Medulla oblongata (tissue), 1 donor: ENCODE measurements around the gene TOM1L2.

Experiments
- DNase-seq: peaks from one replicate; pipeline ENCODE4 v3.0.0-alpha.2; 2015; ENCODE audit errors: extremely low spot score

Gene TOM1L2

DNA sequence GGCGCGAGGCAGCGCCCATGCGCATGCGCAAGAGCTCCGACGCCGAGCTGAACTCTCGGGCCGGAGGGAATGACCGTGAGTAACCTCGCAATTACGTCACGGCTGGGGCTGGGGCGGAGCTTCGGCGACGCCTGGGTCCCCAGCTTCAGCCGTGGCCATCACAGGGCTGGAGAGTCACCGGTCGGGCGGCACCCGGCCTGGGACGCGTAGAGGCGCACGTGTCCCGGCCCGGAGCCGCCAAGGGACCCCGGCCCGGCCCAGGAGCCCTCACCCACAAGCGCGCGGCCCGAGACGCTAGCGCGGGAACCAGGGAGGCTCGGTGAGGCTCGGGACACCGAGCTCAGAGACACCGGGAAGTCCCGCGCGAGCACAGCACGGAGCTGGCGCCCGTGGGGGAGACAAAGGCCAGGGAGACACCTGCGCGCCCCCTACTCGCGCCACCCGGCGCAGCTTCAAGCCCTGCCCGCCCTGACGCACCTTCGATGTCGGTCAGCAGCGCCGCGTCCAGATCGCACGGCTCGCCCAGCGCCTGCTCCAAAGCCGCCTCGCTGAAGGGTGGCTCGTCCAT, 135.9 kb downstream of the TOM1L2 start:
- peak; percentile 99 for DNase-seq

DNA sequence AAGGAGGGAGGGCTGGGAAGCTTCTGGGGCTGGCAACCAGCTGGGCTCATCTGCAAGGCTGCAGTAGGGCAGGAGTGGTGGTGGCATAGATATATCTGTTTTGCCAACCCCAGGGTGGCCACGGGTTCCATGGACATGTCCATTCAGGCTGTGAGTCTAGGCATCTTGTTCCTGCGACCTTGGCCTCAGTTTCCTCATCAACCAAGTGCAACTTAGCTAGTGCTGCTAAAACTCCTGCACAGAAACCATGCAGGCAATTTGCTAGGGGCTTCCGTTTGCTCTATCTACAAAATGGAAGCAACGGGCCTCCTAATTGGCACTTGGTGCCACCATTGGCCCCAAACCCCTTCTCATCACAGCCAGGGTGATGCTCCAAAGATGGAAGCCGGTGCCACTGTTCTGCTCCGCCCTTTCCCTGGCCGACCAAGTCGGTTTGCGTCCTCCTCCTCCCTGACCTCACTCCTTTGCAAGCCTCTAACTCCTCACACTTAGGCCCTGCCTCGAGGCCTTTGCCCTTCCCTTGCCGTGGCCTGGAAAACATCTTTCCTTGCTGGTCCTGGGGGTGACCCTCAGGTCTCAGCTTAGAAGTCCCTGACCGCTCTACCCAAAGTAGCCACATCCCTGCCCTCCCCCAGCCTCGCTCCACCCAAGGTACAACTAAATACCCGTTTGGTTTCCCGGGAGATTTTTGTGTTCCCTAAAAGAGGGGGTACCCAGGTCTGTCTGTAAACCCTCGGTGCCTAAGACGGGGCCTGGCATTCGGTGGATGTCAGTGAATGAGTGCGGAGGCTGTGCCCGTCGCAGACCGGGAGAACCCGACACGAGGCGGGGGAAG, 136.6 kb downstream of the TOM1L2 start:
- no peak for DNase-seq

DNA sequence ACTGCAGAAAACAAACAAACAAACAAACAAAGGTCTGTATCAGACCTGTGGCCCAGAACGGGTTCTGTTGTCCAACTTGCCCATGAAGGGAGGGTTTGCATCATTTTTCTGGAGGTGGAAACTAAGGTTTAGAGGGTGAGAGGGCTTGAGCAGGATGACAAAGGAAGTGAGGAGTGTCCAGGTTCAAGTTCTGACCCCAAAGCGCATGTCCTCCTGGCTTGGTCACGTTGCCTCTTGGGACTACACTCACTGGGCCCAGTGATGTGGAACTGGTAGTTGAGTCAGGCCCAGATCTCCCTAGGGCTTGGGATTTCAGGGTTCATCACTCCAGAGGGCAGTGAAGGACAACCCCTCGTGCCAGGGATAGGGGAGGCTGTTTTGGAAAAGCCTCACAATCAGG, 137.2 kb downstream of the TOM1L2 start:
- DNase-seq: no peak

DNA sequence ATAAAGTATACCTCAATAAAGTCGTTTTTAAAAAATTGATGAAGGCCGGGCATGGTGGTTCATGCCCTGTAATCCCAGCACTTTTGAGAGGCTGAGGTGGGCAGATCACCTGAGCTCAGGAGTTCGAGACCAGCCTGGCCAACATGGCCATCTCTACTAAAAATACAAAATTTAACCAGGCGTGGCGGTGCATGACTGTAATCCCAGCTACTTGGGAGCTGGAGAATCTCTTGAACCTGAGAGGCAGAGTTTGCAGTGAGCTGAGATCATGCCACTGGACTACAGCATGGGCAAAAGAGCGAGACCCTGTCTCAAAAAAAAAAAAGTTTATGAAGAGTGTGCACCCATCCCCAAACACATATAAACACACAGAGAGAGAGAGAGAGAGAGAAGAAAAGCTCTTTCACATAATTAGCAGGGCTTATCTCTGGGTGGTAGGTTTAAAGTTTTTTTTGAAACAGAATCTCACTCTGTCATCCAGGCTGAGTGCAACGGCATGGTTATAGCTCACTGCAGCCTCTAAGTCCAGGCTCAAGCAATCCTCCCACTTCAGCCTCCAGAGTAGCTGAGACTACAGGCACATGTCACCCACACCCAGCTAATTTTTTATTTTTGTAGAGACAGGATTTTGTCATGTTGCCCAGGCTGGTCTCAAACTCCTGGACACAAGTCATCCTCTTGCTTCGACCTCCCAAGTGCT, 138.4 kb downstream of the TOM1L2 start:
- no peak for DNase-seq

DNA sequence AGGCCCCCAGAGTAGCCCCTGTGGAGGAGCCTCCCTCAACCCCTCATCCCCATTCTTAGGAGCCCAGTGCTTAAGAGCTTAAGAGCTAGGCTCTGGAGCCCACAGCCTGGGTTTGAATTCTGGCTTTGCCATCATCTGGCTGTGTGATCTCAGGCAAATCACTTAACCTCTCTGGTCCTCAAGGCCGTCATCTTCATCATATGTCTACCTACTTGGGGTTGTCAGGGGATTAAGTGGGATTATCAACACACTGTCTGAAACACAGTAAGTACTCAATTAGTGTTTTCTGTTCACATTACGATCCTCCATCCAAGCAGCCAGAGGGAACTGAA, 140.2 kb downstream of the TOM1L2 start:
- DNase-seq: no peak

DNA sequence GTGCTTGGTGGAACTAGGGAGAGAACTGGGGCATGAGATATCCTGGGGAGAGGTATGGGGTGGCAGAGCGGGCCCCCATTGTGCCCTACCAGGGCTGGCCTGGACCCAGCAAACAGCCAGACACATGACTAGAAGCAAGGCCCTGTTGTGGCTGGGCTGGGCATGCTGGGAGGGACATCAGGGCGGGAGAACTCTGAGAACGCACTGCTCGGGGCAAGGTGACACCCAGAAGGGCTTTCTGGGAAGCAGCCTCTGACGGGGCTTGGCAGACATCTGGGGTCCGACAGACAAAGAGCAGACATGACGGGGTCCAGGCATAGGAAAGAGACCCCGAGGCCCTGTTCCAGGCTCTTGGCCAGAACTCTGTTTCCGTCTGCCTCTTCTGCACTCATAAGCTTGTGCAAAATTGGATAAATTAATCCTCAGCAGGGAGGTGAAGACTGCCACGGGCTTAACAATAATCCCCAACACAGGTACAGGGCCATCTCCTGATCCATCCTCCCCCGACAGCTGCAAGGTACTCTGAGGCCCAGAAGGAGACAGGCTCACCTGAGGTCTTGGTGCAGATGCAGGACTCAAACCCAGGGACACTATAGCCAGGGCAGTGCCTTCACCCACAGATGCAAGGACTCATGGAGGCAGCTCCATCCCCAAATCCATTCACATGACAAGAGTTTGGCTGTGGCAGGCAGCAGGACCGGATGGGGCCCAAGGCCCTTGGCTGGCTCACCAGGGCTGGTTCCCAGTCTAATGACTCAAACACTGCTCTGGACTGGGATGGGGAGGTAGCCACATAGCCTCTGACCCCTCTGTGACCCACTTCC, 140.8 kb downstream of the TOM1L2 start:
- DNase-seq: peak; percentile 63

DNA sequence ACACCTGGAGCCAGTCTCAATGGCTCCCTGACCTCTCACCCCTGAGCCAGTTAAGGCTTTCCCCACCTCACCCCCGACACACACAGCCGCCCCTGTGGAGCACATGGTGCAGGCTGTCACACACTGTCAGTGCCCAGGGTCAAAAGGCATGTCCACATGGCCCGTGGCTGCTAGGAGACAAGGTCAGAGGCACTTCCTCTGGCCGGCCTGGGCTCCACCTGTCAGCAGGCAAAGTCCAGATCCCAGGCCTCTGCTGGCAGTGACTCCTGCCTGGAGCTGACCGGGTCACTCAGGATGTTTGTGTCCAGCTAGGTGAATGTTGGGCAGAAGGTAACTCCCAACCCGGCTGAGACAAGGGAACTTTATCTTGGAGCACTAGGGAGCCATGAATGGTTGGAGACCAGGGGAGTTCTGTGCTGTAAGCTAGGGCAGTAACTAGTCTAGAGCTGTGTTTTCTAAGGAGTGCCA, 141.4 kb downstream of the TOM1L2 start:
- no peak for DNase-seq

DNA sequence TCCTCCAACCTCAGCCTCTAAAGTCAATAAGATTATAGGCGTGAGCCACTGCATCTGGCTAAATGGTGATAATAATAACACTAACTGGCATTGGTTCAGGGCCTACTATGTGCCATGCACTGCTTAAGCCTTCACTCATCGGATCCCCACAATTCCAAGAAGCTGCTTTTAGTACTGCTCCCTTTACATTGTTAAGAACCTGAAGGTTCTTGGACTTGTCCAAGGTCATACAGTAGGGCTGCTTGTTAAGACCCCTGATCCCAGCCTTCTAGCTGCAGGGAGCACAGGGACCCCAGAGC, 142.0 kb downstream of the TOM1L2 start:
- no peak for DNase-seq

DNA sequence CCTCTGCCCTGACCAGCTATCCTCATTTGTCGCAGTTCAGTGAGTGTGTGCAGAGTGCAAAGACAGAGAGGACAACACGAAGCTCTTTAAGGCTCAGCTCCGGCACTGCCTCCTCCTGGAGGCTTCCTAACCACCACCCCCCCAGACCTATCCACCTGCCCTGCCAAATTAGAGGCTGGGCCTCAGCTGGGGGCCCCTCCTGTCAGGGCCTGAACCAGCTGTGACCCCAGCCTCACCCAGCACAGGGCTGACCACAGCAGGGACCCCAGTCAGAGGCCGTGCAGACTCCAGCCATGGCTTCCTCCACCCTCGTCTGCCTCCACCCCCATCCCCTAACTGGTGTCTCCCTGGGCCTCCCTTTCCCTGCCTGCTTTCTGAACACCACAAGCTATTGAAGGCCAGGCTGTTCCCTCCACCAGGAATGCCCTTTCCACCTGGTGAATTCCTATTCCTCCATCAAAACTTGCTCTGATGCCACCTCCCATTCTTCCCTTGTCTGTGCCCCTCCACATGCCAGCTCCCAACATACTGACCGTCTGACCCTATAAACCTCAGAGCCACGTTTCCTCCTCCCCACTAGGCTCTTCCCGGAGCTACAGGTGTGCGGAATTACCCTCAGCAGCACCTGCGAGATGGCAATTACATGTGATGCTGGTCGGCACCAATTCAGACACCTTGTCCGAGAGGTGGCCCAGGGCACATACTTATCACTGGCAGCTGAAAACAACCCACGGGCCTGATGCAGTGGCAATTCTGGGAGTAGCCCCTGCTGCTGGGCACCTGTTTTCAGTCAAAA, 144.2 kb downstream of the TOM1L2 start:
- DNase-seq: no peak

DNA sequence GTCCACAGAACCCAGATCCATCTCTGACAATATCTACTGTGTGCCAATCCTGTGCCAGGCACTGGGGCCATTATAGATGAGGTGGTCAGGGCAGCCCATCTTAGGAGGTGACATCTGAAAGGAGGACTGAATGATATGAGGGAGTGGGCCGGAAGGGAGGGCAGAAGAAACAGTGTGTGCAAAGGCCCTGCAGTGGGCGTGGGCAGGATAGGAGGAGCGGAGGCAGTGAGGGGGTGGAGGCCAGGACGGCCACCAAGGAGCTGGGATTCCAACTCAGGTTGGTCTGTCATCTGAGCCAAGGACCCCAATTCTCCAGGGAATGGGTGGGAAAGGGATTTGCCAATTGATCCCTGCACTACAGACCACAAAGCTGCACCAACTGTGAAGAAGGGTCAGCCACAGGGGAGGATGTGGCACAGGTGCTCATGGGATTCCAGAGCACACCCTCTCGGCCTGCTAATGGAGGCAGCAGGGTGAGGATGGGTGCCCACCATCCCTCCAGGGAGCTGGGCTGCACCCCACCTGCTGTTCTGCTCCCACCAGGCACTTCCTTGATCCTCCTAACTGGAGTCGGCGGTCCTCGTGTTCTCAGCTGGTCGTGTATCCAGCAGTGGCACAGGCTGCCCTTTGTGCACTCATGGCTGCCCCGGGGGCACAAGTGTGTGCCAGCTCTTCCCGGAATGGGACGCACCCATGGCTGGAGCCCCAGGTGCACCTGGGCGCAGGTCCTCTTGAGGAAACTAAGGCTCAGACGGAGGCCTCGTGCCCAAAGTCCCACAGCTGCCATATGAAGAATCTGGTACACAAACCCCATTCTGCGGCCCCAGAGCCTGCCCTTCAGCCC, 145.0 kb downstream of the TOM1L2 start:
- no peak for DNase-seq

DNA sequence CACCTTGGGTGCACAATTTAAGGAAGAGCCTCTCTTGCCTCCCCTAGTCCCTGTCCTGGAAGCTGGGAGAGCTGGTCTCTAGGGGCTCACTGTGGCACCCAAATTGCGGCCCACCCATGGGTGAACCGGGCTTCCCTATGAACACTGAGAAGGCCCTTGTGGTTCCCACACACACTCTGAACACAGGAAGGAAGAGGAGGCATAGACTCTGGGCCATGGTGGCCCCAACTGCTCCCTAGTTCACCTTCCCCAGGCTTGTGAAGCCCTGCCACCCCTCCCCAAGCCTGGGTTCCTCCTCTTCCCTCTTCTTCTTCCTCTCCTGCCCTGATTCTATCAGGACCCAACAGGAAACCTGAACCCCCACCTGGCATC, 145.9 kb downstream of the TOM1L2 start:
- DNase-seq: no peak

DNA sequence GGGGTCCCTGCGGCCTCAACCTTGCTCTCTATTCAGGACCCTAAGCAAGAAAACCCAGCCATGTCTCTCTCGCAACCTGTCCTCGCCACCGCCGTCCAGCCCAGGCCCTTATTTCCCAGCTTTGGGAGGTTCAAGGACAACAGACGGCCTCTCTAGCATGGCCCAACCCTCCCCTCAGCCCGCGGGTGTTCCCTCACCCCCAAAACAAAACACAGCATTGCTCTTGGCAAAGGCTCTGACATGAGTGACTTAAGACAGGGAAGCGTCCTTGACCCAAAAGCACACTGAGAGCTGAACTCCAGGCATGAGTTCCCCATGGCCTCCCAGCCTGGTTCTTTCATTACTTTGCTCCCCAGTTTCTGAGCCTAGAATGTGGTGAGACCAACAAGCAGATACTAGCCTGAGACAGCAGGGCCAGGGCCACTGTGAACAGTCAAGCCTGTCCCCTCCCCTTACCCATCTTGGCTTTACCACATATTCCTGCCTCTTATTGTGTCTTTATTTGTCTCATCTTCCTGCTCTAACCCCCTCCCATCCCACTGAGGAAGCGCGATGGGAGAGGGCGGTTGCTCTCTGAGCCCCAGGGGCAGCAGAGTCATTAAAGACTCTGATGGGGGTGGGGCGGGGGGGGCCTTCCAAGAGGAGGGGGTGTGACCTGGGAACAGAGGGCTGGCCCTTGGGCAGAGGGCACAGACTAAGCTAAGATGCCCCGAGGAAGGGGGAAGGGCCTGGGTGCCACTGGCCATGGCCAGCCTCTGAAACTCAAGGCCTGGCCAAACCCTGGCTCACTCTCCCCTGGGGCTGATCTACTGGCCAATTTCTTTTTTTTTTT, 147.2 kb downstream of the TOM1L2 start:
- DNase-seq: no peak

DNA sequence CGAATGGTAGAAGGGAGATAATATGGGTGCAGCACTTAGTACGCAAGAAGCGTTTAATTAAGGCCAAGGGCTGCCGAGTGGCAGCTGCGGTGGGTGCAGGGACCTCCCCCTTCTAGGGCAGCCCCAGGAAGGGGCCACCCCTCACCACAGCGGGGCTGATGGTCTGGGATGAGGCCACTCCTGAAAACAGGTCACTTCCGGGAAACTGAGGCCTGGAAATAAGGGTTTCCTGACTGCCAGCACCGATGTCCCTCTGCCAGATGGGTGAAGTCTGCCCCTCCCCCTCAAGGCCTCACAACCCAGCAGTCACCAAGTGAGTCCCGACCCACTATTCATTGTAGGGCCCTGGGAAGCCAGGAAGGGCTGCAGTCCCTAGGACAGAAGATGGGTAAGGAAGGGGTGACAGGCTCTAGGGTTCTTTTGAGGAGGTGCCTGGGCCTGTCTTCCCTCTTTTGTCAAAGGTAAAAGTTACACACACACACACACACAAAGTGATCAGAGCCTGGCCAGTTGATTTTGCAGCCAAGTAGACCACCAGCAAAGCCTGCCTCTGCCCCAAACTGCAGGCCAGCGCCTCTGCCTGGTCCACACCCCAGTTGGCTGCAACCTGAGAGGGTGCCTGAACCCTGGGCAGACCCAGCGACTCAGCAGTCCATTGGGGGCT, 147.9 kb downstream of the TOM1L2 start:
- DNase-seq: peak; percentile 54

DNA sequence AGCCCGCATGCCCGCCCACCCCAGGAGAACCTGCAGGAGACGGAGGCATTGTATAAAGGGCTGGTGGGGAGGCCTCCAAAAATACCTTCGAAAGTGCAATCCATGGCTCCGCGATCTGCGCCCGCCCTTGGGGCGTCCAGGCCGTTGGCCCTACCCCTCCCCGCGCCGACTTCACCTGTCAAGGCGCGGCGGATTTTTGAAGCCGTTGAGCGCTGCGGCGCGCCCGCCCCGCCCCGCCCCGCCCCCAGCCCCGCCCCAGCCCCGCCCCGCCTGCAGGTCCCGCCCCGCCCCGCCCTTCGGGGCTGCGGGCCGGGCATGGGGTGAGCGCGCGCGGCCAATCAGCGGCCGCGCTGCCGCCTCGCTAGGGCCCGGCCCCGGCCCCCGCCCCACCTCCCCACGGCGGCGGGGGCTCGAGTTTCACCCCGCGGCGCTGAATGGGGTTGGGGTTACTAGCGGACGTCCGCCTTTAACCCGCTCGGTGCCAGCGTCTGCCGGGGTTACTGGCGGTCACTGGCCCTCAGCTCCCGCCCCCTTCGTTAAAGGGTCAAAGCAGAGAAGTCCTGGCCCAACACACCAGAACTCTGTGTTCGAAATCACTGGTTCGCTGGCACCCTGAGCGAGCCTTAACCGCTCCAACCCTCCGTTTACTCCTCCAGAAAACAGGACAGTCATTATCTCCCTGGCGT, 148.6 kb downstream of the TOM1L2 start:
- peak; percentile 95 for DNase-seq

DNA sequence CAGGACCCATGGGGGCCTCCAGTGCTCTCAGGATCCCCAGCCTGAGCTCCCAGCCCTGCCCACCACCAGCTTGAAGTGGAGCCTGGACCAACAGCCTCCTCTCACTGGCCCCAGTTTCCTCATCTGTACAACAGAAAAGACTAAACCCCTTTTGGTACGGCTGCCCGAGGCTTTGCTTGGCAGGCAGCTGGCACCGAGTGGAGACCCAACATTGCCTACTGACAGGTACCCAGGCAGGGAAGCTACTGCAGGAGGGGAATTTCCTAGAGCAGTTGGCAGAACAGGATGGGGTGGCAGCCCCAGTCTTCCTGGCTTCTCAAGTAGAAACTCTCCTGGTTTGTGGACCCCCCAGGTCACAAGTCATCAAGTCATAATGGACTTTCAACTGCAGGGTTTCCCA, 149.6 kb downstream of the TOM1L2 start:
- DNase-seq: no peak

DNA sequence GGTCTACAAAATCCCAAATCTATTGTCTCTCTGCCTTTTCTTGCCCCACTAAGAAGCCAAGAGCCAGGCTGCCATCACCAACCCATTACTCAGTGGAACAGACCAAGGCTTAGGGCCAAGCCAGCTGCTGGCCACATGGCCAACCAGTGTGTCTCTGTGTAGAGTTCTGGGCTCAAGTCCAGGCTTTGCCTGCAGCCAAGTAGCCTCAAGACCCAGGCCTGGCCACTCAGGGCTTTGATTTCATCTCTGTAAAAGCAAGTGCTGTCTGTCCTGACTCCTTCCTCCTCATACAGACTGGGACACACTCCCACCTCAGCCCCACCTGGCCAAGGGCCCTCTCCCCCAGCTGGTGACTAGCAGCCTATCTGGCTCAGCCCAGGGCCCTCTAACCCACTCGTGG, 150.0 kb downstream of the TOM1L2 start:
- peak; percentile 97 for DNase-seq

DNA sequence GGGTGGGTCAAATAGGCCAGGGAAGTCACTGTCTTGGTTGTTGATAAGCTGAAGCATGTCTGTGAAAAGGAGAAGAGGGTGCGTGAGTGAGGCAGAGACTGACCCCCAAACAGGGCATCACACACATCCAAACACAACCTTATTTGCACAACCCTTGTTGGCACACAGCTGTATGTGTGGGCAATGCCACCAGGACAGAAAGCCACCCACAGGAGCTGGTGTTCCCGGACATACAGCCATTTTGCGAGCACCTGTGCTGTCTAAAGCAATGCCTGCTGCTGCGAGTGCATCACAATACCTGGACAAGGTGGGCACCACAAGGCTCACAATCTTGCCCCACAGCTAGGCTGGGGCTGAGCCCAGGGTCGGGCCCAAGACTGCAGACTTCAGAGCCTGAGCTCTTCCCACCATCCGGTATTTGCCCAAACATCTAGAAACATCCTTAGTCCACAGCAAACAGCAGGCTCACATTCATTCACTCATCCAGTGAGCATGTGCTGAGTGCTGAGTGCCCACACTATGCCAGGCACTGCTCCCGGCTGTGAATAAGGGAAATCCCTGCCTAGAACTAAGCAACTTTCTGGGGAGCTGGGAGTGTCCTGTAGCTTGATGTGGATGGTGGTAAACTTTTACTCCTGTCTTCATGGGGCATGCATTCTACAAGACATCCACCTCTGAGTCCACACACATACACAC, 151.6 kb downstream of the TOM1L2 start:
- DNase-seq: peak; percentile 74

DNA sequence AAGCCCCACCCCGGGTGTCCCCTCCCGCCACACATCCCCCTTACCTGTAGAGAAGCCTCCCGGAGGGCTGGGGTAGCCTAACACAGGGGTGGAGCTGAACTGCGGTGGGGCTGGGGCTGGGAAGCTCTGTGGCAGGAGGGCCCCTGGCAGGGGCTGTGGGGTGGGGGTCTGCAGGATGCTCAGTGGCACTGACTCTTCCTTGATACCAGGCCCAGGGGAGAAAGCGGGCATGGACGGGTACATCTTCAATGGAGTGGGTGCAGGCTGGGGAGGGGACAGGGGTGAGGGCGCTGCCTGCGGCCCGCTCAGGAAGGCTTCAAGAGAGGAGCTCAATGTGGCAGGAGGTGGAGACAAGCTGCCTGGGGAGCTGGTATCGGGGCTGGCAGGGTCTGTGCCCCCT, 152.2 kb downstream of the TOM1L2 start:
- DNase-seq: no peak
